ENCODE data around the gene MYRFL.

- TF ChIP-seq CTCF (IDR thresholded peaks at IDR 0.05) (no peak), POLR2A (IDR thresholded peaks at IDR 0.05) (no peak)
Observed at GRCh38 chr12:69821456-69822159, 3.4 kb upstream of the MYRFL start.

All from vagina (tissue), 2 donors.